OCI-LY1 (cell line): ENCODE data around the gene C8G.

ENCODE experiments used
- H2AFZ ChIP-seq: fragments of 200-600 bp; sonication (generic), shearing (Covaris generic); 2 replicates; pipeline ENCODE4 v1.6.0; 2014; ENCODE audit warnings: antibody characterized with exemption, mild to moderate bottlenecking, low read length
- H3F3A ChIP-seq: fragments of 200-600 bp; sonication (generic), shearing (Covaris generic); 2 replicates; pipeline ENCODE4 v1.6.0; 2014; ENCODE audit warnings: mild to moderate bottlenecking, antibody characterized with exemption, low read length, moderate library complexity; ENCODE audit not compliant: insufficient read depth
- H3K27ac ChIP-seq: fragments of 200-600 bp; sonication (generic); 2 replicates; pipeline ENCODE4 v1.5.1; 2014; ENCODE audit warnings: low read length, mixed run types, mild to moderate bottlenecking, low read depth; ENCODE audit not compliant: poor library complexity, severe bottlenecking
- H3K27me3 ChIP-seq: fragments of 200-600 bp; sonication (generic); 2 replicates; pipeline ENCODE4 v1.6.0; 2014; ENCODE audit warnings: antibody characterized with exemption, mild to moderate bottlenecking, low read length, moderate library complexity; ENCODE audit not compliant: insufficient read depth
- H3K36me3 ChIP-seq: fragments of 200-600 bp; sonication (generic); 2 replicates; pipeline ENCODE4 v1.6.1; 2014; ENCODE audit warnings: mild to moderate bottlenecking, antibody characterized with exemption, low read length, moderate library complexity, mixed read lengths; ENCODE audit not compliant: insufficient read depth
- H3K4me1 ChIP-seq: fragments of 200-600 bp; sonication (generic); 2 replicates; pipeline ENCODE4 v1.5.1; 2014; ENCODE audit warnings: mild to moderate bottlenecking, low read length, moderate library complexity; ENCODE audit not compliant: insufficient read depth, severe bottlenecking
- H3K4me2 ChIP-seq: fragments of 200-600 bp; sonication (generic), shearing (Covaris generic); 2 replicates; pipeline ENCODE4 v1.6.1; 2014; ENCODE audit warnings: low read length
- H3K4me3 ChIP-seq: fragments of 200-600 bp; sonication (generic); 2 replicates; pipeline ENCODE4 v1.5.1; 2014; ENCODE audit warnings: low read length, low read depth, mild to moderate bottlenecking, mixed read lengths; ENCODE audit not compliant: poor library complexity, severe bottlenecking
- H3K79me2 ChIP-seq: fragments of 200-600 bp; shearing (Covaris generic); 2 replicates; pipeline ENCODE4 v1.6.1; 2016; ENCODE audit warnings: mixed run types, low read length, mixed read lengths; ENCODE audit not compliant: insufficient read depth
- H3K9ac ChIP-seq: fragments of 200-600 bp; sonication (generic), shearing (Covaris generic); 2 replicates; pipeline ENCODE4 v1.6.1; 2014; ENCODE audit warnings: mild to moderate bottlenecking, low read length, mixed read lengths
- H3K9me2 ChIP-seq: fragments of 200-600 bp; sonication (generic), shearing (Covaris generic); 2 replicates; pipeline ENCODE4 v1.6.1; 2014; ENCODE audit warnings: low read depth, mild to moderate bottlenecking, low read length, mixed read lengths
- H3K9me3 ChIP-seq: fragments of 200-600 bp; shearing (Covaris generic); 2 replicates; pipeline ENCODE4 v1.6.1; 2014; ENCODE audit warnings: low read length, mixed read lengths
- H4K20me1 ChIP-seq: fragments of 200-600 bp; sonication (generic), shearing (Covaris generic); 2 replicates; pipeline ENCODE4 v1.6.0; 2016; ENCODE audit warnings: mild to moderate bottlenecking, low read length; ENCODE audit not compliant: insufficient read depth
- CTCF ChIP-seq: fragments of 200-600 bp; sonication (generic), shearing (Covaris generic); IDR thresholded peaks from 2 replicates; pipeline ENCODE4 v1.5.1; 2017; ENCODE audit warnings: mild to moderate bottlenecking, antibody characterized with exemption, low read length, moderate library complexity, mixed read lengths
- EZH2 ChIP-seq: fragments of 200-600 bp; sonication (generic), shearing (Covaris generic); IDR thresholded peaks from 2 replicates; pipeline ENCODE4 v1.8.0; 2017; ENCODE audit warnings: borderline replicate concordance, mixed run types, mild to moderate bottlenecking, antibody characterized with exemption, low read length, moderate library complexity, mixed read lengths

The C8G gene

GRCh38 chr9:136947955-136948510, 3.0 kb downstream of the C8G start:
- TF ChIP-seq CTCF: peak; percentile 57
- no peak for TF ChIP-seq EZH2
- Histone ChIP-seq H3K4me3 (no peak overlapping the region), H3K9me2 (no peaks in the 10 kb centered on the region), H3K27me3 (peaks cover 2% of the 10 kb centered on the region; the same call in 1 of the 2 replicates), H3K4me1 (peaks cover 25% of the 10 kb centered on the region), H3K36me3 (no peaks in the 10 kb centered on the region), H4K20me1 (no peaks in the 10 kb centered on the region), H2AFZ (no peak overlapping the region), H3K27ac (no peak overlapping the region), H3K4me2 (no peak overlapping the region), H3K9me3 (no peaks in the 10 kb centered on the region), H3K79me2 (no peaks in the 10 kb centered on the region), H3K9ac (no peak overlapping the region), H3F3A (no peaks in the 10 kb centered on the region)

- Histone ChIP-seq H2AFZ (no peak overlapping the region), H3K9ac (peak overlapping the region; percentile 76)
Observed at GRCh38 chr9:136949239-136949816, 4.3 kb downstream of the C8G start.

GRCh38 chr9:136949817-136950655, 5.0 kb downstream of the C8G start:
- Histone ChIP-seq H3K9me3 (no peaks in the 10 kb centered on the region), H3K27me3 (peaks cover 8% of the 10 kb centered on the region; the same call in 1 of the 2 replicates), H4K20me1 (no peaks in the 10 kb centered on the region), H3K4me2 (peak overlapping the region; percentile 80), H3K27ac (no peak overlapping the region), H2AFZ (no peak overlapping the region), H3K79me2 (no peaks in the 10 kb centered on the region), H3K36me3 (no peaks in the 10 kb centered on the region), H3K4me1 (peaks cover 14% of the 10 kb centered on the region), H3K9me2 (no peaks in the 10 kb centered on the region), H3K4me3 (peak overlapping the region; percentile 57), H3F3A (no peaks in the 10 kb centered on the region), H3K9ac (peak overlapping the region; percentile 76)
- peak; percentile 31; the same call in 1 of the 2 replicates for TF ChIP-seq CTCF
- TF ChIP-seq EZH2: no peak

More at GRCh38 chr9:136949239-136949816, 4.3 kb downstream of the C8G start:
- H4K20me1 ChIP-seq: no peaks in the 10 kb centered on the region
- TF ChIP-seq EZH2: no peak
- no peak for TF ChIP-seq CTCF
- H3K4me3 ChIP-seq: peak overlapping the region; percentile 57
- peaks cover 16% of the 10 kb centered on the region for H3K4me1 ChIP-seq
- no peaks in the 10 kb centered on the region for H3K79me2 ChIP-seq
- no peaks in the 10 kb centered on the region for H3F3A ChIP-seq
- H3K9me3 ChIP-seq: no peaks in the 10 kb centered on the region
- no peaks in the 10 kb centered on the region for H3K36me3 ChIP-seq
- peak overlapping the region; percentile 80 for H3K4me2 ChIP-seq
- H3K27me3 ChIP-seq: peaks cover 8% of the 10 kb centered on the region; the same call in 1 of the 2 replicates
- no peaks in the 10 kb centered on the region for H3K9me2 ChIP-seq
- H3K27ac ChIP-seq: no peak overlapping the region
